Dermis lymphatic vessel endothelial cell (primary cell): ENCODE measurements around the gene STAP2. TPM values are rescaled to one million over a fixed set of nuclear protein-coding genes. Genes with fewer than 3 reads are reported as not detected.

Source experiments
- total RNA-seq: library from RNA; depleted of rRNA; stranded (reverse); fragments of >200 nt; gene quantifications from 2 replicates; pipeline ENCODE4 v1.2.1, GENCODE V29; 2014

Gene STAP2, protein sequence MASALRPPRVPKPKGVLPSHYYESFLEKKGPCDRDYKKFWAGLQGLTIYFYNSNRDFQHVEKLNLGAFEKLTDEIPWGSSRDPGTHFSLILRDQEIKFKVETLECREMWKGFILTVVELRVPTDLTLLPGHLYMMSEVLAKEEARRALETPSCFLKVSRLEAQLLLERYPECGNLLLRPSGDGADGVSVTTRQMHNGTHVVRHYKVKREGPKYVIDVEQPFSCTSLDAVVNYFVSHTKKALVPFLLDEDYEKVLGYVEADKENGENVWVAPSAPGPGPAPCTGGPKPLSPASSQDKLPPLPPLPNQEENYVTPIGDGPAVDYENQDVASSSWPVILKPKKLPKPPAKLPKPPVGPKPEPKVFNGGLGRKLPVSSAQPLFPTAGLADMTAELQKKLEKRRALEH
- 32.1 and 36.4 TPM in 2 replicates for total RNA-seq

DNA sequence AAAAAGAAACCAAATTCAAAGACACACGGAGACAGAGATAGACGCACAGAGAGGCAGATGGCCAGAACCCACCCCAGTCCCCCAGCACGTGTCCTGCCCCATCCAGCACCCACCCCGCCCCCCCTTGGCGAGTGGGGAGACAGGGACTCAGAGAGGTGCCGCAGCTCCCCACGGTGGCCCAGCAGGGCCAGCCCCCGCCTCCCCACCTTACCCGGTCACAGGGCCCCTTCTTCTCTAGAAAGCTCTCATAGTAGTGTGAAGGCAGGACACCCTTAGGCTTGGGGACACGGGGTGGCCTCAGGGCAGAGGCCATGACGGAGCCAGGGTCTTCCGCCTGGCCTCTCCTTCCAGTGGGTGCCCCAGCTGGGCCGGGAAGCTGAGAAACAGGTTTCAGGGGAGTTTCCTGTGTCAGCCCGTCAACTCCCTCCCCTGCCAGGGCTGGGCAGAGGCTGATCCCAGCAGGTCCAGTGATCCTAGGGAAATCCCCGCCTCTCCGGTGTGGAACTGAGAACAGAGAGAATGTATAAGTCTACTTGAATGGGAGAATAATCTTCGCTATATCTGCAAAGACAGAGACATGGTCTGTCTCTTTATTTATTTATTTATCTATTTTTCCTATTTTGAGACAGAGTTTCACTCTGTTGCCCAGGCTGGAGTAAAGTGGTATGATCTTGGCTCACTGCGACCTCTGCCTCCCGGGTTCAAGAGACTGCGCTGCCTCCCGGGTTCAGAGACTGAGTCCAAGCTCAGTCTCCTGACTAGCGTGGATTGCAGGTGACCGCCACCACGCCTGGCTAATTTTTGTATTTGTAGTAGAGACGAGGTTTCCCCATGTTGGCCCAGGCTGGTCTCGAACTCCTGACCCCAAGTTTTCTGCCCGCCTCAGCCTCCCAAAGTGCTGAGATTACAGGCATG, at the start of gene STAP2:
TSS of gene STAP2 (minus strand) at position 387 of the 915 bp plus-strand sequence. CDS start at position 313, 74 bp downstream.

DNA sequence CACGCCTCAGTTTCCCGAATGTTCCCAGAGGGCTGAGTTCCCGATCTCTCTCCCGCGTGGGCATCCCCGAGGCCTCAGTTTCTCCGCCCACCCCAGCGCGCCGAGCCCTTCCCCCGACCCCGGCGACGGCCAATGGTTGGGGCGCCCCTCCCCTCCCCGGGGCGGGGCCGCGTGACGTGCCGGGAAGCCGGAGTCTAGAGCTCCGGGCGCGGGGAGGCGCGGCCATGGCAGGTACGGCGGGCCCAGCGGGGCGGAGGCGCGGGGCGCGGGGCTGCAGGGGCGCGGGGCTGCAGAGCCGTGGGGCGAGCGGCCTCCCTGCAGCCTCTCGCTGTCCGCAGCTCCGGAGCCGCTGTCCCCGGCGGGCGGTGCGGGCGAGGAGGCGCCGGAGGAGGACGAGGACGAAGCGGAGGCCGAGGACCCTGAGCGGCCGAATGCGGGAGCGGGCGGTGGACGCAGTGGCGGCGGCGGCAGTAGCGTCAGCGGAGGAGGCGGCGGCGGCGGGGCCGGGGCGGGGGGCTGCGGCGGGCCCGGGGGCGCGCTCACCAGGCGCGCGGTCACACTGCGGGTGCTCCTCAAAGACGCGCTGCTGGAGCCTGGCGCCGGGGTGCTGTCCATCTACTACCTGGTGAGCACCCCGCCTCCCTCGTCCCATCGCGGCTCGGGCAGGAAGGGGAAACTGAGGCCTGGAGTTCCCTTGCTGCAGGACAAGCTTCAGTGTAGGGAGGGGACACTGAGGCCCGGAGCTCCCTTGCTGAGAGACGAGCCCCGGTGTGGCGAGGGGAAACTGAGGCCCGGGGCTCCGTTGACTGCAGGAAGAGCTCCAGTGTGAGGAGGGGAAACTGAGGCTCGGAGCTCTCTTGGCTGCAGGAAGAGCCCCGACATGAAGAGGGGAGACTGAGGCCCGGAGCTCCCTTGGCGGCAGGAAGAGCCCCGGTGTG, 5.0 kb upstream of the STAP2 start, which contains the start of gene MPND:
TSS of gene MPND (plus strand) at position 193 of the 938 bp plus-strand sequence. CDS start at position 225, 32 bp downstream.

DNA sequence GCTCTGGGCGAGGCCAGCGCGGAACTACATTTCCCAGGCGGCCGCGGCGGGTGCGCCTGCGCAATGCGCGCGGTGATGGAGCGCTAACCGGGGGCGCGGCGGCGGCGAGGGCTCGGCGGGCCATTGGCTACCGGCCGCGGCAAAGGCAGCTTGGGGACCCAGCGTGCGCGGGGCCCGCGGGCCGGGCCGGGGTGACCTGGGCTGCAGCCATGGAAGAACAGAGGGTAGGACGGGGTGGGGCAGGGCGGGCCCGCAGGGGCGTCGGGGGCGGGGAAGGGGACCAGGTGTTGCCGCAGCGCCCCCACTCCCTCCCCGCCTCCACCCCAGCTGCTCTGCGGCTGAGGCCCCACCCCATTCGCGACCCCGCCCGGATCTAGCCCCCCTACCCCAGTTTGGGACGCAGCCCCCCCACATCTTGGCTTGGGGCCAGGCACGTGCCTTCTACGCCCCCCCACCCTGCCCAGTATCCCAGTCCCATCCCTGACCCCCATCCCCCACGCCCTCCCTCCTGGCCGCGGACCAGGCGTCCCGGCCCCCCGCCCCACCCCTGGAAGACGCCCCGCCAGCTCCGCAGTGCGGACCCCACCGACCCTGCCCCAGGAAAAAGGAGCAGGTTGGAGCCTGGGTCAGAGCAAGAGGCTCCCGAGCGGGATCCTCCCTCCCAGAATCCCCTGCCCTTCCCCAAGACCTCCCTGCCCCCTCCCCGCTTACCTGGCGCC, 33.9 kb downstream of the STAP2 start, which contains the start of gene FSD1:
TSS of gene FSD1 (plus strand) at position 61 of the 719 bp plus-strand sequence. CDS start at position 210, 149 bp downstream.

DNA sequence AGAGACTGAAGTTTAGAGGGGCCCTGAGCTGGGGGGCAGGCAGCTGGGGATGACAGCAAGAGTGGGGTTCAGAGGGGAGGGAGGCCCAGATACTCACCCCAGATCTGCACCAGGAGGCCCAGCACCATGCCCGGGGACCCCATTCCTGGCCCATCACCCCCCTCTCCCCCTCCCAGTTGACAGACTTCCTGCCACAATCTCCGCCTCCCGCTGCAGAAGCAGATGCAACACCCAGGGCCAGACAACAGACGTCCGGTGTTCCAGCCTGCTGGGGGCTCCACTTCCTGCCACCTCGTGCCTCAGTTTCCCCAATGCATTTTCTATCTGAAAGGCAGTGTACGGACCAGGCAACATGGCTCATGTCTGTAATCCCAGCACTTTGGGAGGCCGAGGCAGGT, 36.4 kb downstream of the STAP2 start, which contains the start of gene TMIGD2:
TSS of gene TMIGD2 (minus strand) at position 147 of the 398 bp plus-strand sequence. CDS start at position 143, 4 bp downstream.

DNA sequence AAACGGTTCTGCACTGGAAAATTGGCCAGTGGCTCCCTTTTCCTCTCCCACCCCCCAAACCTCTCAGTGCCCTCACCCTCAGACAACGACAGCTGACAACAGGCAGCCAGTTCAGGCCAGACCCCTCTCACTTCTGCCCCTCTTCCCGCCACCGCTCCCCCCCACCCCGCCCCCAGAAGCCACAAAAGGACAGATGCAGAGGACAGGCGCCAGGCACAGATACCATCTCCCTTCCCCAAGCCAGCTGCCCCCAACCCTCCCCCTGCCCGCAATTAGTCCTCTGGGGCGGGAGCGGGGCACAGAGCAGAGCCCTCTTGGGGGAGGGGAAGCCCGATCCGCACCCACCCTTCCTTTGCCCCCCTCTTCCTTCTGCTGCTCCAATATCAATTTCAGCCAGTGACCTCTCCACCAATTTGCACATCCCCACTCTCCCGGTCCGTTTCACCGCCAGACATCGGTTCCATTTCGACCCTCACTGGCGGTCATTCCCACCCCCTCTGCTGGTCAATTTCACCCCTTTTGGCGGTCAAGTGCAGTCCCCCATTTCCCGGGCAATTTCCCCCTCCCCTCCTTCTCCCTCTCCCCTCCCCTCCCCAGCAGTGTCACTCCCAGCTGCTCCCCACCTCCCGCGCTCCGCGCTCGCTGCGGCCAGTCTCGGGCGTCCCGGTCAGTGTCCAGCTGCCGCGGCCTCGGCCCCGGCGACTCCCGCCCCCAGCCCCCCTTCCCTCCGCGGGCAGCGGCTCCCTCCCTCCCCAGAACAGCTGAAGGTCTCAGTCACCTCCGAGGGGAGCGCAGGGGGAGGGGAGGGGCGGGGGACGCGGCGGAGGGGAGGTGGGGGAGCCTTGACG, 60.0 kb downstream of the STAP2 start, which contains the start of gene SHD:
TSS of gene SHD (plus strand) at position 848 of the 848 bp plus-strand sequence. CDS start 798 bp downstream, outside the sequence.

Other genes starting within 250 kb of the STAP2 start
- gene MAP2K2, start 214.7 kb downstream of the STAP2 start, total RNA-seq: 114 and 121 TPM in 2 replicates
- gene CREB3L3, start 185.2 kb downstream of the STAP2 start, total RNA-seq: not detected in 2 replicates
- 6.1 and 9.0 TPM in 2 replicates for gene SIRT6, start 156.3 kb downstream of the STAP2 start, total RNA-seq
- 0.11 and 0.17 TPM in 2 replicates for gene ANKRD24, start 156.1 kb downstream of the STAP2 start, total RNA-seq
- 0.09 and 0.54 TPM in 2 replicates for gene EBI3, start 109.3 kb downstream of the STAP2 start, total RNA-seq
- gene YJU2, start 91.7 kb downstream of the STAP2 start, total RNA-seq: 17.4 and 17.6 TPM in 2 replicates
- gene SHD, start 59.6 kb downstream of the STAP2 start, total RNA-seq: not detected in 2 replicates
- not detected in 2 replicates for gene TMIGD2, start 36.4 kb downstream of the STAP2 start, total RNA-seq
- gene FSD1, start 34.2 kb downstream of the STAP2 start, total RNA-seq: 2.4 and 2.6 TPM in 2 replicates
- gene MPND, start 4.7 kb upstream of the STAP2 start, total RNA-seq: 5.8 and 8.9 TPM in 2 replicates
- gene SH3GL1, start 61.7 kb upstream of the STAP2 start, total RNA-seq: 41.2 and 83.9 TPM in 2 replicates
- 3.4 and 3.7 TPM in 2 replicates for gene CHAF1A, start 63.8 kb upstream of the STAP2 start, total RNA-seq
- 75.3 and 97.5 TPM in 2 replicates for gene UBXN6, start 119.0 kb upstream of the STAP2 start, total RNA-seq
- gene HDGFL2, start 133.5 kb upstream of the STAP2 start, total RNA-seq: 43.0 and 45.8 TPM in 2 replicates
- gene PLIN4, start 179.7 kb upstream of the STAP2 start, total RNA-seq: 1.1 and 1.5 TPM in 2 replicates
- gene PLIN5, start 196.4 kb upstream of the STAP2 start, total RNA-seq: 23.5 and 27.5 TPM in 2 replicates
- gene LRG1, start 201.2 kb upstream of the STAP2 start, total RNA-seq: 0.95 and 2.4 TPM in 2 replicates
- 27.9 and 41.9 TPM in 2 replicates for gene SEMA6B, start 220.9 kb upstream of the STAP2 start, total RNA-seq